Measurements from ENCODE around the gene AAMP. TPM values are rescaled to one million over a fixed set of nuclear protein-coding genes. Genes with fewer than 3 reads are reported as not detected.

Gene AAMP
- total and polyA plus RNA-seq, 2 experiments from 2014 or later: 90.8 to 203 TPM

DNA sequence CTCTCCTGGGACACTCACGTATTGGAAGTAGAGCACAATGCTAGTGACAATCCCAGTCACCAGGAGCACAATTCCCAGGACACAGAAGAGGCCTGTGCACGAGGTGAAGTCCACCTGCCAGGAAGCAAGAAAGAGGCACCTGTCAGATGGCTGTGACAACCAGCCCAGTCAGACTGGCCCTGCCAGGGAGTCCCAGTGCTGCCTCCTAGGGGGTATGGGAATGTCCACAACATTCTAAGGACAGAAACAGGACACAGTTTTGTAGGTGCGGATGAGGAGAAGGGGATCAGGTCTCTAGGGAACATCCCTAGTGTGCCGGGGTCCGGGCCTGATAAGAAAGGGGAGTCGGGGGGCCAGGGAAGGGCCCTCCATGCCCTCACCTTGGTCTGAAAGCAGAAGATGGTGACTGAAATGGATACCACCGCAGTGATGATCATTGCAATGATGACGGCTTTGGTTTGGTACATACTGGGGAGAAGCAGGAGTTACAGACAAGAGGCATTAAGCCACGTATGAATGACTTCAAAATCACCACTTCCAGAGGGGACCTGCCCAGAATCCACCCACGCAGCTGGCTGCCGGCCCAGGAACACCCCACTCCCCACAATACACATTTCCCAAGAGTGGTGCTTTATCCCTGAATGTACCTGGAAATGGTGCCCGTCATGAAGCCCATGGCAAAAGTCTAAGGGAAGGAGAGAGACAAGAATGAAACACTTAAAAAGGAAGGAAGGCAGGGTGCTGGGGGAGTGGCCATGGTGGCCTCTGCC lies 7.2 kb upstream of the AAMP start:
- no peak for TF ChIP-seq ZNF114 (CRISPR knock-in tag; IDR thresholded peaks at IDR 0.05)
- TF ChIP-seq, protein P1, sequence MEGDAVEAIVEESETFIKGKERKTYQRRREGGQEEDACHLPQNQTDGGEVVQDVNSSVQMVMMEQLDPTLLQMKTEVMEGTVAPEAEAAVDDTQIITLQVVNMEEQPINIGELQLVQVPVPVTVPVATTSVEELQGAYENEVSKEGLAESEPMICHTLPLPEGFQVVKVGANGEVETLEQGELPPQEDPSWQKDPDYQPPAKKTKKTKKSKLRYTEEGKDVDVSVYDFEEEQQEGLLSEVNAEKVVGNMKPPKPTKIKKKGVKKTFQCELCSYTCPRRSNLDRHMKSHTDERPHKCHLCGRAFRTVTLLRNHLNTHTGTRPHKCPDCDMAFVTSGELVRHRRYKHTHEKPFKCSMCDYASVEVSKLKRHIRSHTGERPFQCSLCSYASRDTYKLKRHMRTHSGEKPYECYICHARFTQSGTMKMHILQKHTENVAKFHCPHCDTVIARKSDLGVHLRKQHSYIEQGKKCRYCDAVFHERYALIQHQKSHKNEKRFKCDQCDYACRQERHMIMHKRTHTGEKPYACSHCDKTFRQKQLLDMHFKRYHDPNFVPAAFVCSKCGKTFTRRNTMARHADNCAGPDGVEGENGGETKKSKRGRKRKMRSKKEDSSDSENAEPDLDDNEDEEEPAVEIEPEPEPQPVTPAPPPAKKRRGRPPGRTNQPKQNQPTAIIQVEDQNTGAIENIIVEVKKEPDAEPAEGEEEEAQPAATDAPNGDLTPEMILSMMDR (conservative IDR thresholded peaks at IDR 0.05; ENCODE audit: low read depth in 2 of 2): peak in 1 of 2 experiments; percentile 39; a peak in 2 of 4 replicates
- H3K9me3 Mint-ChIP-seq: no peaks in the 10 kb centered on the region
- H3K4me1 Mint-ChIP-seq: peaks cover 6% of the 10 kb centered on the region; the same call in 1 of the 3 replicates
- DNase-seq (ENCODE audit: low spot score) (no peak), ATAC-seq (no peak)
- Histone ChIP-seq H3K36me3 (ENCODE audit: insufficient read depth) (peaks cover 10% of the 10 kb centered on the region), H2AFZ (no peak overlapping the region), H3K79me2 (replicated peaks; ENCODE audit: insufficient read depth) (no peaks in the 10 kb centered on the region), H3K4me2 (no peak overlapping the region), H3K9me2 (ENCODE audit: insufficient read depth) (no peaks in the 10 kb centered on the region), H3K4me3 (no peak overlapping the region), H3K27ac (ENCODE audit: low read depth) (no peak overlapping the region), H3K27me3 (ENCODE audit: insufficient read depth) (no peaks in the 10 kb centered on the region), H4K20me1 (replicated peaks; ENCODE audit: insufficient read depth) (no peaks in the 10 kb centered on the region), H3K4me1 (ENCODE audit: insufficient read depth) (no peaks in the 10 kb centered on the region; the same call in 1 of the 2 replicates), H3F3A (replicated peaks; ENCODE audit: low read depth) (no peaks in the 10 kb centered on the region)
- H3K27me3 Mint-ChIP-seq (ENCODE audit: insufficient read depth, low read depth, poor library complexity): peaks cover 9% of the 10 kb centered on the region
- no peak overlapping the region for H3K27ac Mint-ChIP-seq
- peaks cover 30% of the 10 kb centered on the region for H3K36me3 Mint-ChIP-seq (ENCODE audit: low read depth)
- no peak overlapping the region for H3K4me3 Mint-ChIP-seq

DNA sequence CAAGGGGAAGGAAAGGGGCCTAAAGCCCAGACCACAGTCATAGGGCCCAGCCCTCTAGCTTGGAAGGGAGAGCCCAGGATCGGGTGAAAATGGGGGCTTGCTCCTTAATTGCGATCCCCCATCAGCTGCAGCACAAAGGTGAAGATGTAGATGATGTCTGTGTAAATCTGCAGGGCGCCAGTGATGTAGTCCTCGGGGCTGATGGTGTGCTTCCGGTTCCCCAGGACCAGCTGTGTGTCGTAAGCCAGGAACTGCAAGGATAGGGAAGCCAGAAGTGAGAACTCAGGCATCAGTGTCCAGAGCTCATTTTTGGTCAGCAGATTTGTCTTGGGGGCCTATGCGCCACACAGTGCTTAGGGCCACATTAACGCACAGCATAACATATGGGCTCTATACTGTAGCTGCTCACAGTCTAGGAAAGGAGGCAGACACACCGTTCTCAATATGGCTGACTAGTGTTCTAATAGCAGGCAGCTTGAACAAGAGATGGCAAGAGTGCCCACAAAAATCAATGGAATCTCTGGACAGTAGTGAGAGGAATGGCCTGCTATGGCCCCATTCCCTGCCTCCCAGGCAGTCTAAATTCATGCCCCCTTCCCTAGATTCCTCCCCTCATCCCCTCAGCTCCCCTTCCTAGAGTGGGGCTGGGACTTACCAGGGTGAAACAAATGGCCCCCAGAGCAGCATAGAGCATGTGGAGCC lies 5.6 kb upstream of the AAMP start:
- H3K4me2 ChIP-seq: no peak overlapping the region
- H2AFZ ChIP-seq: no peak overlapping the region
- no peaks in the 10 kb centered on the region for H4K20me1 ChIP-seq (replicated peaks; ENCODE audit: insufficient read depth)
- H3K9me2 ChIP-seq (ENCODE audit: insufficient read depth): no peaks in the 10 kb centered on the region
- Mint-ChIP-seq H3K27me3 (ENCODE audit: insufficient read depth, low read depth, poor library complexity) (peaks cover 12% of the 10 kb centered on the region), H3K4me3 (no peak overlapping the region), H3K27ac (no peak overlapping the region), H3K36me3 (ENCODE audit: low read depth) (peaks cover 28% of the 10 kb centered on the region), H3K9me3 (no peaks in the 10 kb centered on the region), H3K4me1 (peaks cover 19% of the 10 kb centered on the region)
- ATAC-seq: no peak
- H3K4me3 ChIP-seq: no peak overlapping the region
- DNase-seq (ENCODE audit: low spot score): no peak
- no peak overlapping the region for H3K27ac ChIP-seq (ENCODE audit: low read depth)
- H3K79me2 ChIP-seq (replicated peaks; ENCODE audit: insufficient read depth): no peaks in the 10 kb centered on the region
- H3K36me3 ChIP-seq (ENCODE audit: insufficient read depth): peaks cover 10% of the 10 kb centered on the region
- H3K27me3 ChIP-seq (ENCODE audit: insufficient read depth): no peaks in the 10 kb centered on the region
- H3K4me1 ChIP-seq (ENCODE audit: insufficient read depth): peaks cover 7% of the 10 kb centered on the region; the same call in 1 of the 2 replicates
- no peaks in the 10 kb centered on the region for H3F3A ChIP-seq (replicated peaks; ENCODE audit: low read depth)
- TF ChIP-seq STAT1 (IDR thresholded peaks at IDR 0.05; ENCODE audit: unreplicated experiment): no peak
- TF ChIP-seq EZH2 (IDR thresholded peaks at IDR 0.05; ENCODE audit: low read depth, unreplicated experiment): no peak
- TF ChIP-seq, protein P2, sequence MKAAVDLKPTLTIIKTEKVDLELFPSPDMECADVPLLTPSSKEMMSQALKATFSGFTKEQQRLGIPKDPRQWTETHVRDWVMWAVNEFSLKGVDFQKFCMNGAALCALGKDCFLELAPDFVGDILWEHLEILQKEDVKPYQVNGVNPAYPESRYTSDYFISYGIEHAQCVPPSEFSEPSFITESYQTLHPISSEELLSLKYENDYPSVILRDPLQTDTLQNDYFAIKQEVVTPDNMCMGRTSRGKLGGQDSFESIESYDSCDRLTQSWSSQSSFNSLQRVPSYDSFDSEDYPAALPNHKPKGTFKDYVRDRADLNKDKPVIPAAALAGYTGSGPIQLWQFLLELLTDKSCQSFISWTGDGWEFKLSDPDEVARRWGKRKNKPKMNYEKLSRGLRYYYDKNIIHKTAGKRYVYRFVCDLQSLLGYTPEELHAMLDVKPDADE (IDR thresholded peaks at IDR 0.05): no peak
- no peak for TF ChIP-seq NANOG (IDR thresholded peaks at IDR 0.05; ENCODE audit: borderline replicate concordance)
- TF ChIP-seq ZNF331 (CRISPR knock-in tag; IDR thresholded peaks at IDR 0.05; ENCODE audit: low read depth): no peak
- no peak for TF ChIP-seq JUNB (IDR thresholded peaks at IDR 0.05; ENCODE audit: unreplicated experiment)
- TF ChIP-seq, protein P1 (conservative IDR thresholded peaks at IDR 0.05; ENCODE audit: low read depth in 2 of 2): no peak
- TF ChIP-seq, protein P3, sequence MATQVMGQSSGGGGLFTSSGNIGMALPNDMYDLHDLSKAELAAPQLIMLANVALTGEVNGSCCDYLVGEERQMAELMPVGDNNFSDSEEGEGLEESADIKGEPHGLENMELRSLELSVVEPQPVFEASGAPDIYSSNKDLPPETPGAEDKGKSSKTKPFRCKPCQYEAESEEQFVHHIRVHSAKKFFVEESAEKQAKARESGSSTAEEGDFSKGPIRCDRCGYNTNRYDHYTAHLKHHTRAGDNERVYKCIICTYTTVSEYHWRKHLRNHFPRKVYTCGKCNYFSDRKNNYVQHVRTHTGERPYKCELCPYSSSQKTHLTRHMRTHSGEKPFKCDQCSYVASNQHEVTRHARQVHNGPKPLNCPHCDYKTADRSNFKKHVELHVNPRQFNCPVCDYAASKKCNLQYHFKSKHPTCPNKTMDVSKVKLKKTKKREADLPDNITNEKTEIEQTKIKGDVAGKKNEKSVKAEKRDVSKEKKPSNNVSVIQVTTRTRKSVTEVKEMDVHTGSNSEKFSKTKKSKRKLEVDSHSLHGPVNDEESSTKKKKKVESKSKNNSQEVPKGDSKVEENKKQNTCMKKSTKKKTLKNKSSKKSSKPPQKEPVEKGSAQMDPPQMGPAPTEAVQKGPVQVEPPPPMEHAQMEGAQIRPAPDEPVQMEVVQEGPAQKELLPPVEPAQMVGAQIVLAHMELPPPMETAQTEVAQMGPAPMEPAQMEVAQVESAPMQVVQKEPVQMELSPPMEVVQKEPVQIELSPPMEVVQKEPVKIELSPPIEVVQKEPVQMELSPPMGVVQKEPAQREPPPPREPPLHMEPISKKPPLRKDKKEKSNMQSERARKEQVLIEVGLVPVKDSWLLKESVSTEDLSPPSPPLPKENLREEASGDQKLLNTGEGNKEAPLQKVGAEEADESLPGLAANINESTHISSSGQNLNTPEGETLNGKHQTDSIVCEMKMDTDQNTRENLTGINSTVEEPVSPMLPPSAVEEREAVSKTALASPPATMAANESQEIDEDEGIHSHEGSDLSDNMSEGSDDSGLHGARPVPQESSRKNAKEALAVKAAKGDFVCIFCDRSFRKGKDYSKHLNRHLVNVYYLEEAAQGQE (IDR thresholded peaks at IDR 0.05; ENCODE audit: unreplicated experiment): no peak

Data from GM23338 (cell line).